Measurements from ENCODE around the gene FARS2.
"Not testable (repeated sequence)": the region's sequence is repeated elsewhere in the genome, so short reads cannot be mapped to it uniquely, and the experiment has no call there.

The FARS2 gene

DNA sequence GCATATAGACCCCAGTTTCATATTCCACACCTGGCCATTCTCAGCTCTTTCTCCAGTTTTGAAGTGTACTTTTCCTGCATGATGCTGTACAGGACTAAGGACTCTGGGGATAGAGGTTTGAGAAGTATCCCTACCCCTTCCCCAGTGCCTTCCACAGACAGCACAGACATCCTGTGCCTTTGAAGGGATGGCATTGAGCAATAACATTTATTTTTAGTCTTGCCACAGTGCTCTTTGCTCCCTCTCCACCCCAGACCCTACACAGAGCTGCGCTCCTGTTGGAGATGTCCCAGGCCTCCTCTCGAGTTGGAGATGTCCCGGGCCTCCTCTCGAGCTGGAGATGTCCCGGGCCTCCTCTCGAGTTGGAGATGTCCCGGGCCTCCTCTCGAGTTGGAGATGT lies 275.8 kb downstream of the FARS2 start:
- no peak for DNase-seq (ENCODE audit: low spot score)

DNA sequence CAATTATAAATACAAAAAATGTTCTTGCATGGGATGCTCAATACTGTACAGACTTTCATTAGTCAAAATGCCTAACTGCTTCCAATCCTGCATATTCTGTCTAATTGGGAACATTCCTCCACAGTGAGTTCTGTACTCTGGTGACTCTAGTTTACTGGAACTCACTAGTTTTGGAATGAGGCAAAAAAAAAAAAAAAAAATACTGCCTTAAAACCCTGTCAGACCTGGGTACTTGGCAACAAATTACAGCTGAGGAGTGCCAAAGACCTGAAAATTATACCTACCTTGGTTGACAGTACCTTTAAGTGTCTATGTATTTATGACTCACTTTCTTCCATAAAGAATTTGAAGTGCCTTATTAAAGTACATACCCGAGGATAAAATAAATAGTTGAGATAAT lies 276.7 kb downstream of the FARS2 start:
- no peak for DNase-seq (ENCODE audit: low spot score)

DNA sequence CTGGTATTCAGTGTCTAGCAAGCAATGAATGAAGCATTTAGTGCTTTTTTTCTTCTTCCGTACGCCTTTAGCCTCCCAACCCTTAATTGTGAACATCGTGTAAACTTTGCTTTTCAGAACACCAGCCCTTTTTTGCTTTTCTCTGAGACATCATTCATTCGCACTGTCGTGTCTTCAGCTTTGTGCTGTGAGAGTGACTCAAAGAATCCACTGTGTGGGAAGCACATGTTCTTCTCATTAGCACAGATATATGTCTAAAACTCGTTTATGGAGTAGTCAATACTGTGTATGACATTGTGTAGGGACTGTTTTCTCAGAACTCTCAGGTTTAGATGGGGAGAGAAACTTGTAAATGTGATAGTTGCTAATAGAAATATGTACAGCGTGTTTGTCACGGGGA lies 279.1 kb downstream of the FARS2 start:
- no peak for DNase-seq (ENCODE audit: low spot score)

DNA sequence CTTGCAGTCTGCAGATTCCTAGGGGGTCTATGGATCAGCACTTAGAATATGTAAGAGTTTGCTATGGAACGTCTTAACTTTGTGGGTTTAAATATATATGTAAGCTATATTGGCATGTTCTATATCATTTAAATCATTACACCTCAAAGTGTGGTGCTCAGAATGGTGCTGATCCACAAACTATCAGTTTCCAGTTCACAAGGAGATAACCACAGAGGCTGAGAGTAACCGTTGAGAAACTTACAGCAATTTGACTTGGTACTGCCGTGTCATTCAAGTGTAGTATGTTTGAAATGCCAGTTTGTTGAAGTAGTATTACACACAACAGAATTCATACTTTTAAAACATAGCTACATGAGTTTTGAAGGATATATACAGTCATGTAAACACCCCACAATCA lies 279.7 kb downstream of the FARS2 start:
- DNase-seq (ENCODE audit: low spot score) = no peak

DNA sequence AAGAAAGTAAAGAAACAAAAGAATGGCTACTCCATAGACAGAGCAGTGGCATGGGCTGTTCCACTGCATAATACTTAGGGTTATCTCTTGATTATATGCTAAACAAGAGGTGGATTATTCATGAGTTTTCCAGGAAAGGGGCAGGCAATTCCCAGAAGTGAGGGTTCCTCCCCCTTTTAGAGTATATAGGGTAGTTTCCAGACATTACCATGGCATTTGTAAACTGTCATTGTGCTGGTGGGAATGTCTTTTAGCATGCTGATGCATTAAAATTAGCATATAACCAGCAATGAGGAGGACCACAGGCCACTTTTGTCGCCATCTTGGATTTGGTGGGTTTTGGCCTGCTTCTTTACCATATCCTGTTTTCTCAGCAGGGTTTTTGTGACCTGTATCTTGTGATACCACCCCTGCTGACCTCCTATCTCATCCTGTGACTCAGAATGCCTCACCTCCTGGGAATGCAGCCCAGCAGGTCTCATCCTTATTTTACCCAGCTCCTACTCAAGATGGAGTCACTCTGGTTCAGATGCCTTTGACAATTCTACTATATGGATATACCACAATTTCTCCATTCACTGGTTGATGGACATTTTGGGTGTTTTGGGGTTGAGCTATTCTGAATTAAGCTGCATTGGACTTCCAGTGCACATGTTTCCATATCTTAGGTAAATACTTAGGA lies 280.6 kb downstream of the FARS2 start:
- DNase-seq (ENCODE audit: low spot score) = no peak

DNA sequence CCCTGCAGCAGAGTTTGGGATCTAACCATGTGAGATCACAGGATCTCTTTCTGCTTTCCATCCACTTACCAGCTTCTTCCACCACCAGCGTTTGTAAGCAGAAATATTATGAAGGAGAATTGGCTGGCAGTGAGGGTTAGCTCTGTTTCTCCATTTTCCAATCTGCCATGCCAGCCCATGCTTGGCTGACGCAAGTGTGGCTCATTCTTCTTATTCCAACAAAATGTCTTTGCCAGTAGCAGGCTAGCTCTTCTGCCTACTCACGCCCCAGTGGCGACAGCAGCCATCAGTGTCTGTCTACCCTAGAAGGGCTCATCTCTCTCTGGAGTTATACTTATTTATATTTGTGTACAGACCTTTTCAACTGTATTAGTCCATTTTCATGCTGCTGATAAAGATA lies 286.2 kb downstream of the FARS2 start:
- DNase-seq (ENCODE audit: low spot score) = no peak

- DNase-seq (ENCODE audit: low spot score) = no peak
These were observed 289.3 kb downstream of the FARS2 start for GRCh38 chr6:5550631-5551030.

DNA sequence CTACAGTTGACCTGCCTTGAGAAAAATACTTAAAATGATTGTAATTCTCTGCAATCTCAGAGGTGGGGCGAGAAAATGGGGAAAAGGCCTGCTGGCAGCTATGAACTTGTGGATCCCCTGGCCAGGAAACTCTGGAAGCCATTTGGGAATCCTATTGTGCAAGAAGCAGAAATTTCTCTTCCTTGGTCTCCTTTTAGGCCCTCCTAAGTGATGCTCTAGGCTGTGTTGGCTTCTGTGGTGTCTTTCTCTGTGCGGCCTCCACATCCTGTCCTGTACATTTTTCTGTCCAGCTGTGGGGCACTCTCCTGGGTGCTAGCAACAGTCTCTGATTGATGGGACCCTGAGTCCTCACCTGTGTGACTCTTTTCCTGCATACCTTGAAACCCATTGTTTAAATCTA lies 290.9 kb downstream of the FARS2 start:
- no peak for DNase-seq (ENCODE audit: low spot score)

DNA sequence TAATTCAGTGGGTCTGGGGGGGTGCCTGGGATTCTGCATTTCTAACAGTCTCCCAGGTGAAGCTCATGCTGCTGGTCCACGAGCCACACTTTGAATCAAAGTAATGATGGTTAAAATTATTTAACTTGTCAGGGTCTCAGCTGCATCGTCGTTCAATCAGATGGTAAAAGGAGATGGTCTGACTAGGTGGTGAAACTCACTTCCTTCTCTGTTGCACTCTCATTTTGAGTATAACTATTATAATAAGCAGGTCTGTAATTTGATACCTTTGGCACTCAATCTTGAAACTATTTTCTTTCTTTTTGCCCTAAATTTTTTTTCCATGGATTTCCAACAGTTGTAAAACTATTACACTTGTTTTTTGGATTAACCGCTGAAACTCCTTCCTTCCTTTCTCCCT lies 292.5 kb downstream of the FARS2 start:
- DNase-seq (ENCODE audit: low spot score) = peak; percentile 7

GRCh38 chr6:5554226-5554625 lies 292.9 kb downstream of the FARS2 start:
- DNase-seq (ENCODE audit: low spot score) = no peak

GRCh38 chr6:5556011-5556410 lies 294.7 kb downstream of the FARS2 start:
- DNase-seq (ENCODE audit: low spot score) = no peak

DNA sequence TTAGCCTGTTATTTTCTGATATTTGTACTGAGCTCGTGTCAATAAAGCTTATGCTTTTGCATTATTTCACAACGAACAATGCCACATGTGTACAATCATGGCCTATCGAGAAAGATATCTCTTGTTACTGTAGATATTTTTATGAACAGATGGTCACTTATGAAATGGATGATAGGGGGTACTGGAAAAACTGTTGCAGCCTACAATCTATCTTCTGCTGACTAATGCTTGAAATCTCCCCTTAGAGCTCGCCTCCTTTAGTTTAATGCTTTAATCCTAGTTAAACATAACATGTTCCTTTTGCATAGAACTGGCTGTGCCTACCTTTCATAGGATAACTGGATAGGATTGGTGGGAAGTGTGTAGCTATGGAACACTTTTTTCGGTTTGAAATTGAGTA lies 296.2 kb downstream of the FARS2 start:
- DNase-seq (ENCODE audit: low spot score) = no peak

DNA sequence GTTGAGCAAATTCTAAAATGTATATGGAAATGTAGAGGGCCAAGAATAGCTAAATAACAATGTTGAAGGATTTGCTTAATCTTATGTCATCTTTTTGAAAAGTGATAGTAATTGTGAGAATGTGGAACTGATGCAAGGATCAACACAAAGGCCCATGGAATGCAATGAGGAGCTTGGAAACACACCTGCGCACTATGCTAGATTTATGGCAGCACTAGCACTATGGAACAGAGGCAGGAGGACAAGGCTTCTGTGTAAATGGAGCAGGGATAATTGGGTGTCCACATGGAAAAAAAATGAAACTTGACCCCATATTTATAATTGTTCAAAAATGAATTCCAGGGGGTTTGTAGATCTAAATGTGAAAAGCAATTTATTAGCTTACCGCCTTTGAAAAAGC lies 298.3 kb downstream of the FARS2 start:
- DNase-seq (ENCODE audit: low spot score) = no peak

DNA sequence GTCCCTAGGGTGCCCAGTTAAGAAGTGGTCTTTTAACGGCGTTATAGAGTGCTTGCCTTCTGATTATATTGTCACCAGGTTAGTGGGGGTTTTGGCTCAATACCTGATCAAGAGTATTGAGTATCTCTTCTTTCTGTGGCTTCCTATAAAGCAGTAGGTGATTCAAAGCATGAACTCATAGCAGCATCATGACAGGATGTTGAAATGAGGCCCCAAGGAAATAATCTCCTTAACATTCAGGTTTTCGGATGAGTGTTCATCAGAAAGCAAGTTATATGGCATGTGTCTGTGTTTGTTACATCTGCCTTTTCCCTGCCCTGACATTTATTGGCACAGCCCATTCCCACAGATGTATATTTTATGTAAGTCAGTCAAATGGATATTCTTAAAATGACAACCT lies 301.0 kb downstream of the FARS2 start:
- peak; percentile 9 for DNase-seq (ENCODE audit: low spot score)

DNA sequence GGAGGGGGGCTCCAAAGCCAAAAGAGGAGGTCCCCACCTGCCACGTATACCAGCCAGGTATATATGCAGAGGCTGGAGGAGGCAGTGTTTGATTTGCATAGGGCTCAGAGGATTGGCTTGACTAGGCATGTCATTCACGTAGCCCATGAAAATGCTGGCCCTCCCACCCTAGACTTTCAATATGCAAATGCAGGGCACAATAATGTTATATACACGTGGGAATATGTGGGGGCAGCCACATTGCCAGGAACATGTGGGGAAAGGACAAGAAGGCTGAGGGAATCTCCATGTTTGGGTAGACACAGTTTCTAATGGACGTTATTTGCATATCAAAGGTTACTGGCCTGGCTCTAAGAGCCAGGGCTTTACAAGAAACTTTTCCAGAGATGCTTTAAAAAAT lies 301.8 kb downstream of the FARS2 start:
- DNase-seq (ENCODE audit: low spot score) = no peak

- DNase-seq (ENCODE audit: low spot score) = not testable (repeated sequence)
These were observed 303.4 kb downstream of the FARS2 start for GRCh38 chr6:5564746-5565145.

DNA sequence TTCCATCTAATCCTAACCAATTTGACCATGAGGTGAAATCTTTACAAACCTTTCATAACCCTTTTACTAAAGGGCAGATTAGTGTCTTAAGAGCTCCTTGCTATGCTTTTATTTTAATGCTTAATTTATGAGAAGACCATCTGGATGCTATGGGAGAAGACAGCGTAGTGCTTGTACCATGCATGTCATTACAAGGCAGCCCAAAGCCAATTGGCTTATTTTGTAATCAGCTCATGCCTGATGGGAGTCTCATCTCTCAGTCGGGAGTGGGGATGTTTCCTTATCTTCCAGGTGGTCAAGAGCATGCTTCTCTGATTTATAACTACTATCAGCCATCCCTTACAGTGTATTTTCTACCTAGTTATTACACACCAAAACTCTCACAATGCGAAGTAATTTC lies 304.7 kb downstream of the FARS2 start:
- DNase-seq (ENCODE audit: low spot score) = no peak

DNA sequence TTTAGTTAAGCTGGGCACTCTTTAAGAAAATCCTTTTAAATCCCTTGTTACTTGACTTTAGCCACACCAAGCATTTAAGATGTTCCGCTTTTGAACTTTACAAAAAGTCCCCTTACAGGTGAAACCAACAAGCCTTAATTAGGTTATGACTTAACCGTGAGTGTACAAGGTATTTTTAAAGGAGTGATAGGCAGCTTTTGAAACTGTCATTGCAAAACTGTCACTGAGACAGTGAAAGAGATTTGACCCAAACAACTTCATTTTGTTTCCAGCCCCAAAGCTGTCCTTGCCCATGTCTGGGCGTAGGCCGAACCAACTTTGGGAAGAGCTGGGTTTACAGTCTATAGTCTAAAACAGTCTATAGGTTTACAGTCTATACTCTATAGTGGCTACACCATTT lies 305.4 kb downstream of the FARS2 start:
- no peak for DNase-seq (ENCODE audit: low spot score)

- no peak for DNase-seq (ENCODE audit: low spot score)
These were observed 306.0 kb downstream of the FARS2 start for GRCh38 chr6:5567352-5567751.

DNA sequence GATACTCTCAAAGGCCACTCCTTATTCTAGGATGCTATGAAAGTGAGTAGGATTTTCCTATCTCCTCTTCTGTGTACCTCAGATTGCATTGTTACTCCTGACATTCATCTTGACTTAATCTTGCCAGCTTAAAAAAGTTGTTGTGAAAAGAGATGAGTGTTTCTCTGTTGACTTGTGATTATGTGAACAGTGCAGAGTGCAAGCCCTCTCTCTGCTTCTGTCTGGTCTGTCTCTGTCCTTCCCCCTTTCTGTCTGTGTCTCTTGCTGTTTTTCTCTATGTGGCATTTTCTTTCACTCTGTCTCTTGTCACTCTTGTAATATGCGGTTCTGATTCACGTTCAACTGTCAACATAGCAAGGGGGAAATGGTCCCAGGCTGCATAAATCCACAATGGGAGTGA lies 306.6 kb downstream of the FARS2 start:
- DNase-seq (ENCODE audit: low spot score) = no peak

GRCh38 chr6:5569491-5569890 lies 308.2 kb downstream of the FARS2 start:
- no peak for DNase-seq (ENCODE audit: low spot score)

- DNase-seq (ENCODE audit: low spot score) = no peak
These were observed 309.3 kb downstream of the FARS2 start for GRCh38 chr6:5570641-5571040.

- DNase-seq (ENCODE audit: low spot score) = no peak
These were observed 319.6 kb downstream of the FARS2 start for GRCh38 chr6:5580736-5581581.

DNA sequence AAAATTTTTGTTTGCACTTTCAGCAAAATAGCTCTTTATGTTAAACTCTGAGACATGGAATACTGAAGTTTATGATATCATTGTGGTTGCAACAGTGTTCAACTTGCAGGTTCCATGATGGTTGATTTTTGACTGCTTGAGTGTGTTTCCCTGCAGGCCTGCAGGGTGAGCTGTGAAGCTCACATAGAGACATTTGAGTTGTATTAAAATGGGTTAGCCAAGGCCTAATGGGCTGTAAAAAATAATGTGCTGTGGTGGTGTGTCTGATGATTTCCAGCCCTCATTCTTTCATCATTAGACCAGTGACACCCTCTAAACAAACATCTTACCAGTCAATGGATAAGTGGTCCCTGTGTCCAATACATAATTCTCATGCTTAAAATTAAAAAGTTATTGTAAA lies 321.4 kb downstream of the FARS2 start:
- no peak for DNase-seq (ENCODE audit: low spot score)
